Esophagus mucosa (tissue), 1 donor: Measurements from ENCODE around the gene ESF1. TPM values are rescaled to one million over a fixed set of nuclear protein-coding genes. Genes with fewer than 3 reads are reported as not detected.

ENCODE experiments used
- ATAC-seq: fragments of 200-7000 bp; cut with Tn5 transposase; one replicate; pipeline ENCODE4 v1.9.1; 2020
- total RNA-seq: library from RNA; stranded (reverse); gene quantifications from one replicate; pipeline ENCODE4 v1.2.4, GENCODE V29; 2023
- donor health status: DM: yes; HTN: yes; CAD: no.

ESF1 gene
- total RNA-seq, 1 donor from 2014 or later, result 7.9 TPM

DNA sequence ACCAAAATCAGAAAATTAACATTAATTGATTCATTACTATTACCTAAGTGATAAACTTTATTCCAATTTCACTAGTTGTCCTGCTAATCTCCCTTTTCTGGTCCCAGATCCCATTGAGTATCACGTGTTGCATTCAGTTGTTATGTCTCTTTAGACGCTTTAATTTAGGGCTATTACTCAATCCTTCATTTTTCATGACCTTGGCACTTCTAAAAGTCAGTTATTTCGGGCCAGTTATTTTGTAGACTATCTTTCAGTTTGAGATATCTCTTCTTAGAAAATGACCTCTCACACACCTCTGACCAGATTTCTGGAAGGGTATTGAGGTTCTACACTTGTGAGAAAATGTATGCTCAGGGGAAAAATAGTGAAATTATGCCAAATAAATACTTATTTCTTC, 112.0 kb downstream of the ESF1 start:
- ATAC-seq, result no peak

- no peak for ATAC-seq
These were observed 112.8 kb downstream of the ESF1 start for GRCh38 chr20:13671916-13672378.

- ATAC-seq, result no peak
These were observed 113.2 kb downstream of the ESF1 start for GRCh38 chr20:13671512-13671911.

DNA sequence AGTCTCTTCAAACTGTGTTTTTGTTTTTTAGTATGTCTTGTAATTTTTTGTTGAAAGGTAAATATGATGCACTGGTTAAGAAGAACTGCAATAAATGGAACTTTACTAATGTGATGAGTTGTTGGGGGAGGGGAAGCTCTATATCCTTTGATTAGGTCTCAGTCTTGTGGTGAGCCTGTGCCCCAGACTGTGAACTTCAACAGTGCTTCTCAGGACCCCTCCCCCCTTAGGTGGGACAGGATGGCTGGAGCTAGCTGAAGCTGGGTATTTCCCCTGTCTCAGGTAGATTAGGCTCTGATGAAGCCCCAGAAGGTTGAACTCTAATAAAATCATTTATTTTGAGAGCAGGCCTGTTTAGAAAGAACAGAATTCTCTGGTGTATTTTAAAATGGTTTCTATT, 114.6 kb downstream of the ESF1 start:
- no peak for ATAC-seq

DNA sequence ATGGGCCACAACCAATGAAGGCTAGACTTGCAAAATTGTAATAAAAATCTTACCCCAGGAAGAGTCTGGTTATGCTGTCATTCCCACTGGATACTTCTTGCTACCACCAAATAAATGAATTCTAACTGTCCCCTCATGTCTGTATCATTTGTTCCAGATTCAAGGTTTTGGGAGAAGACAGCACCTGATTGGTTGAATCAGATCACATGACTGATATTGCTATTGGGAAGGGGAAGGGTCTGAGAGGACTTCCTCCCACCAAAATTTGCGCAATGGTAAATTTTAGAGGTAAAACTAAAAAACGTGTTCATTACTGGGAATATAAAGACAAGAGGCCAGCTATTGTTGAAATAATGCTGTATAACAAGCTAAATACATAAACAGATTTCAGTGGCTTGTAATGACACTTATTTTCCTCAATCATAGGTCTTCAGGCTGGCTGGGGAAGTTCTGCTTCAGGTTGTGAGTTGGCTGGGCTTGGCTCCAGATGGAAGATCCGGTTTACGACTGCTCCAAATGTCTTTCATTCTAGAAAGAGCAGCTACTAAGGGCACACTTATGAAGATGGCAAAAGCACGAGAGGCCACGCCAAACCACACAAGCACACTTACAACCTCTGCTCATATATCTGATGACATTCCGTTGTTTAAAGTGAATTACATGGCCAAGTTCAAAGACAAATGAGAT, 118.9 kb downstream of the ESF1 start:
- no peak for ATAC-seq

Other genes with a start within 250 kb of the ESF1 start
- gene TASP1, start 146.0 kb downstream of the ESF1 start, total RNA-seq, result 6.5 TPM
- gene NDUFAF5, start 109 bp upstream of the ESF1 start, total RNA-seq, result 17.7 TPM
- not detected for gene SEL1L2, start 205.7 kb upstream of the ESF1 start, total RNA-seq
- 2.2 TPM for gene MACROD2, start 210.6 kb upstream of the ESF1 start, total RNA-seq